Esophagus (tissue), 2 donors: ENCODE data around the gene TRIM45. TPM values are rescaled to one million over a fixed set of nuclear protein-coding genes. Genes with fewer than 3 reads are reported as not detected.

Source experiments
- H3K27ac ChIP-seq, 2 donors: one replicate each; pipeline ENCODE4 v1.5.1; 2013; ENCODE audit warnings: low read depth in 2 of 2, mild to moderate bottlenecking in 2 of 2, inconsistent platforms in 1 of 2, low read length in 1 of 2, moderate library complexity in 1 of 2
- H3K27me3 ChIP-seq, 2 donors: one replicate each; pipeline ENCODE4 v1.6.1; 2013; ENCODE audit warnings: low read length in 2 of 2, control low read depth in 1 of 2, mild to moderate bottlenecking in 1 of 2; ENCODE audit not compliant: insufficient read depth in 2 of 2, control insufficient read depth in 1 of 2
- H3K36me3 ChIP-seq, 2 donors: one replicate each; pipeline ENCODE4 v1.6.1; 2013; ENCODE audit warnings: low read length in 1 of 2; ENCODE audit not compliant: control insufficient read depth in 2 of 2, insufficient read depth in 2 of 2
- H3K4me1 ChIP-seq, 2 donors: one replicate each; pipeline ENCODE4 v1.6.1; 2013; ENCODE audit warnings: low read length in 1 of 2; ENCODE audit not compliant: control insufficient read depth in 2 of 2, insufficient read depth in 2 of 2
- H3K4me3 ChIP-seq, 2 donors: one replicate each; pipeline ENCODE4 v1.5.1; 2013; ENCODE audit warnings: low read length in 2 of 2, mild to moderate bottlenecking in 2 of 2, low read depth in 1 of 2, moderate library complexity in 1 of 2
- H3K9me3 ChIP-seq, 2 donors: one replicate each; pipeline ENCODE4 v1.6.1; 2013; ENCODE audit warnings: mild to moderate bottlenecking in 2 of 2, low read depth in 1 of 2, low read length in 1 of 2, moderate library complexity in 1 of 2; ENCODE audit not compliant: control insufficient read depth in 2 of 2, insufficient read depth in 1 of 2
- WGBS, 2 donors: extraction: QIAGEN DNeasy Blood & Tissue Kit; methylation state at CpG; one replicate each; pipeline ENCODE4 v1.1.7; 2013; 5-methylcytosine and 5-hydroxymethylcytosine counted together
- polyA plus RNA-seq, 2 donors: library from polyadenylated mRNA; stranded (reverse); fragments of 200-250 nt; gene quantifications; one replicate each; pipeline ENCODE4 v1.2.3, GENCODE V29; 2013
- donor health status: healthy with polysubstance abuse.
- donor health status: Bipolar disorder and iron deficiency.

TRIM45 gene
- polyA plus RNA-seq, 2 donors, result 1.2 to 3.0 TPM

DNA sequence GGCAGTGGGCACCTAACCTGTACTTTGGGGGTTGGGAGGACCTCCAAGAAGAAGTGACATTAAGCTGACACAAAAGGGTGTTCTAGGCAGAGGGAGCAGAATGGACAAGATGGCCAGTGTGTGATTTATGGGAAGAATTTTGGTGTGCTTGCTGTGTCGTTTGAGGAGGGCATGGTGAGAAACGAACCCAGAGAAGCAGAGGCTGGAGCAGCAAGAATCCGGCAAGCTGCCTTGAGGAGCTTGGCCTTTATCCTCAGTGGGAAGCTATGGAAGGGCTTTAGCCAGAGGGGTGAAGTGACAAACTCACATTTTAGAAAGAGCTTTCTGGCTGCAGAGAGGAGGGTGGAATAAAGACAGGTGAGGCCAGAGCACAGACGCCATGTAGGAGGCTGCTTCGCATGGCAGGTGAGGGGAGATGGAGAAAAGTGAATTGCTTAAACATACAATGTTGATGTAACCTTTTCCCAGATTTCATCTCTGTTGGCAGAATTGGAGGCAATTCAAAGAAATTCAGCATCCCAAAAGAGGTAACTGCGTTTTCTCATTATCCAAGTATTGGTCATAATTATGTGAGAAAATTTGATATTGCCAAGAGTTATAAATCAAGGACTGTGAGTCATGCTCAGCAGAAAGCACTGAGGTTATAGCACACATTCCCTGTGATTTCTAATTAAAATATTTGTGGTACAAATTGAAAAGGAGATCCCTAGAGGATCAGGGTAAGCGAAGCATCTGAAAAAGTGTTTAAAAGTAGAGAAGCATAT lies 26.5 kb downstream of the TRIM45 start:
- Histone ChIP-seq H3K36me3 (peaks cover 5 to 7% of the 10 kb centered on the region in 2 donors), H3K27ac (no peak overlapping the region), H3K4me1 (peaks cover 0 to 3% of the 10 kb centered on the region in 2 donors), H3K27me3 (no peaks in the 10 kb centered on the region), H3K9me3 (no peaks in the 10 kb centered on the region), H3K4me3 (no peak overlapping the region)
- 73 to 81% methylated on average over 7 of the region's 7 CpGs for WGBS, 2 donors

GRCh38 chr1:117093870-117094621 lies 27.5 kb downstream of the TRIM45 start:
- no peaks in the 10 kb centered on the region for H3K9me3 ChIP-seq
- H3K27me3 ChIP-seq, result no peaks in the 10 kb centered on the region
- peaks cover 0 to 3% of the 10 kb centered on the region in 2 donors for H3K4me1 ChIP-seq
- H3K36me3 ChIP-seq, result peaks cover 3 to 8% of the 10 kb centered on the region in 2 donors
- peak overlapping the region; percentile 25 to 41 for H3K27ac ChIP-seq
- H3K4me3 ChIP-seq, result no peak overlapping the region
- WGBS, 2 donors, result 70 to 77% methylated on average over 6 of the region's 6 CpGs

- peaks cover 3 to 11% of the 10 kb centered on the region in 2 donors for H3K36me3 ChIP-seq
- 34 to 54% methylated on average over 7 of the region's 7 CpGs for WGBS, 2 donors
Observed at GRCh38 chr1:117093091-117093534, 28.4 kb downstream of the TRIM45 start.

DNA sequence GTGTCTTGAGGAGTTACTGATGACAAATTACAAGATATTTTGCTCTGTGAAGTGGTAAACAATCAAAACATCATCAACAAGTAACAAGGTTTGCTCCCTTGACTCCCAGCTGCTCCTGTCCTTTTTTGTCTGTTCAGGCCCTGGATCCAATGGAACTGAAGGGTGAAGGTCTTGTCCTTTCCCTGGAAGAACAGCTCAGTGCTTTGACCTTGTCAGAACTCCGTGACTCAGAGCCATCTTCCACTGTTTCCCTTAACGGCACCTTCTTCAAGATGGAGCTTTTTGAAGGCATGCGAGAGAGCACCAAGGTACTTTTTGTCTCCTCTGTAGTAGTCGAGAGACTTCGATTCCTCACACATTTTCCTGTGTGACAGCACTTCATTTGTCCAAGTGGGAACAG lies 29.0 kb downstream of the TRIM45 start:
- peaks cover 3 to 11% of the 10 kb centered on the region in 2 donors for H3K36me3 ChIP-seq
- H3K27me3 ChIP-seq, result no peaks in the 10 kb centered on the region

More at GRCh38 chr1:117093091-117093534, 28.4 kb downstream of the TRIM45 start:
- Histone ChIP-seq H3K4me1 (peaks cover 0 to 3% of the 10 kb centered on the region in 2 donors), H3K27me3 (no peaks in the 10 kb centered on the region), H3K27ac (peak overlapping the region; percentile 47 to 67), H3K4me3 (no peak overlapping the region), H3K9me3 (no peaks in the 10 kb centered on the region)

DNA sequence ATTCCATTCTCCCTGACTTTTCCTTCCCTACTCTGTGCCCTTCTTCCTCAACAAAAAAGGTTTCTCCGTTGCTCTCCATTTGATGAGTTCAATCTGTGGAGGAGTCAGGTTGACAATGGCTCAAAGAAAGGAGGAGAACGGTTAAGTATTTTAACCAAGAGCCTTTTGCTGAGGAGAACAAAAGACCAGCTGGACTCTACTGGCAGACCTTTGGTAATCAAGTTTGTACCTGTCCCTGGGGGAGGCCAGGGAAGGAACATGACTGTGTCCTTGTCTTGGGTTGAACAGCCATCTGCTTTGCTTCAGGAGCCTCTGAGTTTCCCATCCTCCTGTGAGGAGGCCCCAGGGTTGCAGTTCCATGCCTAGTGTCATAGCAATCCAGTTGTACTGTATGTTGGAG lies 31.6 kb downstream of the TRIM45 start:
- H3K9me3 ChIP-seq, result no peaks in the 10 kb centered on the region
- no peaks in the 10 kb centered on the region for H3K27me3 ChIP-seq
- no peak overlapping the region for H3K27ac ChIP-seq
- WGBS, 2 donors, result 85 to 89% methylated on average over 2 of the region's 2 CpGs
- H3K4me3 ChIP-seq, result no peak overlapping the region
- H3K36me3 ChIP-seq, result peaks cover 0 to 8% of the 10 kb centered on the region in 2 donors
- H3K4me1 ChIP-seq, result peaks cover 0 to 3% of the 10 kb centered on the region in 2 donors

More for the DNA sequence above, 29.0 kb downstream of the TRIM45 start:
- Histone ChIP-seq H3K27ac (peak overlapping the region; percentile 47 to 67), H3K9me3 (no peaks in the 10 kb centered on the region), H3K4me3 (no peak overlapping the region), H3K4me1 (peaks cover 0 to 3% of the 10 kb centered on the region in 2 donors)
- 78 to 79% methylated on average over 5 of the region's 5 CpGs for WGBS, 2 donors

DNA sequence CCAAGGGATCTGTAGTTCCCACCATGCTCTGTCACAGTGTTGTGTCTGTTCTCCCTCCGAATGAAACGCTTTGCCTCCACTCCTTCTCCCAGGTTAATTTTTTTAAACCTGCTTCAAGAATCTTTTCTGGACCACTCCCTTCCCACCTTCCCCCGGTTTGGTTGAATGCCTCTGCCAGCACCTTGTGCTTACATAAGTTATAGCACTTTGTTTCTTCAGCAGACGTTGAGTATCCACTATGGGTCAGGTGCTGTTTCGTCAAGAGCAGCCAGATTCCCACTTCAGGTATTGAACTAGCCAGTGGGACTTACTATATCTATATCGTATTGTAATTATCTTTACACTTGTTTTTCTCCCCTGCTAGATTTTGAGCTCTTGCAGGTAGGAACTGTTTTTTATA lies 33.9 kb downstream of the TRIM45 start:
- 96% methylated on average over 6 of the region's 6 CpGs for WGBS, 2 donors
- H3K27me3 ChIP-seq, result no peaks in the 10 kb centered on the region
- no peak overlapping the region for H3K27ac ChIP-seq
- H3K36me3 ChIP-seq, result peaks cover 0 to 8% of the 10 kb centered on the region in 2 donors
- H3K4me1 ChIP-seq, result peaks cover 0 to 2% of the 10 kb centered on the region in 2 donors
- H3K9me3 ChIP-seq, result no peaks in the 10 kb centered on the region
- H3K4me3 ChIP-seq, result no peak overlapping the region

DNA sequence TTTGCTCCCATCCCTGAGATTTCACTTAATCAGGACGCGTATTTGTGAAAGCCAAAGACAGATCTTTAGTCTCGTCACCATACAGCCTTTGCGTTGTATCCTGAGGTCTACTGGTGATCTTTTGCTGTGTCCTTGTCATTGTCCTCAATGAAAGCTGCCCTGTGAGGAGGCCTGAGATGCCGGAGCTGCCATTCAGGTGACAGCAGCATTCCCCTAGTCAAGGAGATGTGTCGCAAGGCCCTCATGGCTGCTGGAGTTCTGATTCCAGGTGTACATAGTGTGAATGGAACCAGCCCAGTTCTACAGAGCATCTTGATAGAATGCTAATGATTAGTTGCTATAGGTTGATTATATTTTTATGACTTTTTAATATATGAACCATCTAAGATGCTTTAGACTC lies 37.3 kb downstream of the TRIM45 start:
- Histone ChIP-seq H3K36me3 (peaks cover 3 to 6% of the 10 kb centered on the region in 2 donors), H3K9me3 (no peaks in the 10 kb centered on the region), H3K27ac (no peak overlapping the region), H3K4me3 (no peak overlapping the region), H3K4me1 (no peaks in the 10 kb centered on the region), H3K27me3 (no peaks in the 10 kb centered on the region)
- WGBS, 2 donors, result 80 to 81% methylated on average over 6 of the region's 6 CpGs

DNA sequence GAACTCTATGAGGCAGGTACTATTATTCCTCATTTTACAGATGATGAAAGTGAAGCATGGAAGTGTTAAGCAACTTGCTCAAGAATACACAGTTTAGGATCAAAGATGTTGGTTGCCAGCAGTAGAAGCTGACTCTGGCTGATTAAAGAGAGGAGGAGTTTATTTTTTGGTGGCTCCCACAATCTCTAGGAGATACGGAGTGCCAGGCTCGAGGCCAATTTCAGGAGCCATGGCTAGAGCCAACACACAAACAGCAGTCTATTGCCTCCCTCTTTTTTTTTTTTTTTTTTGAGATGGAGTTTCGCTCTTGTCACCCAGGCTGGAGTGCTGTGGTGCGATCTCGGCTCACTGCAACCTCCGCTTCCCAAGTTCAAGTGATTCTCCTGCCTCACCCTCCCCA lies 41.8 kb downstream of the TRIM45 start:
- Histone ChIP-seq H3K4me3 (no peak overlapping the region), H3K4me1 (no peaks in the 10 kb centered on the region), H3K27me3 (no peaks in the 10 kb centered on the region), H3K9me3 (no peaks in the 10 kb centered on the region), H3K36me3 (peaks cover 14% of the 10 kb centered on the region in 2 donors), H3K27ac (no peak overlapping the region)
- 89 to 95% methylated on average over 6 of the region's 6 CpGs for WGBS, 2 donors

- H3K27ac ChIP-seq, result no peak overlapping the region
- no peak overlapping the region for H3K4me3 ChIP-seq
- 56 to 64% methylated on average over 3 of the region's 3 CpGs for WGBS, 2 donors
- H3K4me1 ChIP-seq, result no peaks in the 10 kb centered on the region
- no peaks in the 10 kb centered on the region for H3K27me3 ChIP-seq
- H3K9me3 ChIP-seq, result no peaks in the 10 kb centered on the region
- H3K36me3 ChIP-seq, result peaks cover 14% of the 10 kb centered on the region in 2 donors
Observed at GRCh38 chr1:117077267-117077666, 44.3 kb downstream of the TRIM45 start.
